ENCODE results near the gene ROCK1. TPM values are rescaled to one million over a fixed set of nuclear protein-coding genes. Genes with fewer than 3 reads are reported as not detected.

ROCK1 gene
- total and polyA plus RNA-seq, 9 of the 15 experiments (the other 6 are each of a cell fraction or from before 2014, with no cell fraction given): 7.4 to 28.6 (median 17.7) TPM

GRCh38 chr18:21049306-21049705 is 62.3 kb downstream of the ROCK1 start:
- WGBS (ENCODE audit: insufficient coverage, low coverage, missing lambda C conversion rate): 53% methylated on average over 1 of the region's 1 CpG
- intact Hi-C loops (cut with micrococcal nuclease) (no loop called here), in situ Hi-C loops (cut with MboI) (no loop called here)
- no peak overlapping the region for H3K9ac ChIP-seq (ENCODE audit: insufficient read depth in 1 of 2, low read depth in 2 of 2, low read length in 2 of 2)
- H3K9me3 ChIP-seq (replicated peaks; ENCODE audit: control insufficient read depth, insufficient read depth, low read depth, low read length): no peaks in the 10 kb centered on the region
- peaks cover 9% of the 10 kb centered on the region; the same call in 1 of the 3 replicates for H3K36me3 ChIP-seq (ENCODE audit: control insufficient read depth, insufficient read depth, low read length)
- no peaks in the 10 kb centered on the region; the same call in 2 of the 3 replicates for H3K79me2 ChIP-seq (ENCODE audit: control insufficient read depth, insufficient read depth, low read length)
- H3K9me1 ChIP-seq (ENCODE audit: control insufficient read depth, insufficient read depth, low read length): no peaks in the 10 kb centered on the region
- FAIRE-seq (no peak), DNase-seq (ENCODE audit: extremely low read depth in 1 of 4, low spot score in 3 of 4) (no peak), ATAC-seq (no peak)
- no peak overlapping the region for H3K4me3 ChIP-seq
- no peaks in the 10 kb centered on the region for H3K4me1 ChIP-seq (replicated peaks in 1 of 2; ENCODE audit: control insufficient read depth in 2 of 2, insufficient read depth in 2 of 2, low read length in 2 of 2)
- H3K27ac ChIP-seq (ENCODE audit: extremely low read depth, low read depth, low read length): no peak overlapping the region
- no peak overlapping the region for H3K4me2 ChIP-seq (ENCODE audit: insufficient read depth, low read length)
- no TSS peak for BruUV-seq (replicated peaks)
- ChIA-PET CTCF (ENCODE audit: low intra/inter-chr PET ratio) (no interaction called here), POLR2A (interaction anchor here (1.3 kb wide), 1 partner anchor 11 kb away, joined by 4 read pairs; no protein-coding TSS in a partner anchor)
- H4K20me1 ChIP-seq (replicated peaks; ENCODE audit: control insufficient read depth, insufficient read depth, low read length): no peaks in the 10 kb centered on the region
- H2AFZ ChIP-seq (ENCODE audit: low read depth, low read length): no peak overlapping the region
- no peaks in the 10 kb centered on the region for H3K27me3 ChIP-seq (ENCODE audit: control insufficient read depth in 2 of 2, insufficient read depth in 2 of 2, low read length in 2 of 2)
- TF ChIP-seq ATF2 (CRISPR knock-in tag; IDR thresholded peaks at IDR 0.05) (no peak), PREB (CRISPR knock-in tag; IDR thresholded peaks at IDR 0.05) (no peak), ZNF766 (CRISPR knock-in tag; conservative IDR thresholded peaks at IDR 0.05) (no peak), DIDO1 (tag; IDR thresholded peaks at IDR 0.05; ENCODE audit: low read depth) (no peak), HMG20A (CRISPR knock-in tag; conservative IDR thresholded peaks at IDR 0.05) (no peak), HLTF (IDR thresholded peaks at IDR 0.05) (no peak), SNRNP70 (optimal IDR thresholded peaks at IDR 0.05; ENCODE audit: low read depth, low read length) (no peak), CHD1 (IDR thresholded peaks at IDR 0.05; ENCODE audit: low read length) (no peak), FOXJ3 (CRISPR knock-in tag; IDR thresholded peaks at IDR 0.05) (no peak), FOXP4 (CRISPR knock-in tag; IDR thresholded peaks at IDR 0.05; ENCODE audit: borderline replicate concordance) (no peak), CXXC5 (CRISPR knock-in tag; IDR thresholded peaks at IDR 0.05) (no peak), STAT5B (CRISPR knock-in tag; IDR thresholded peaks at IDR 0.05) (no peak), MCM2 (IDR thresholded peaks at IDR 0.05; ENCODE audit: low read depth) (no peak), POU5F1 (IDR thresholded peaks at IDR 0.05; ENCODE audit: borderline replicate concordance, low read depth, low read length, partially characterized antibody) (no peak), SIN3A (IDR thresholded peaks at IDR 0.05; ENCODE audit: borderline replicate concordance in 2 of 2, control insufficient read depth in 1 of 2, low read depth in 2 of 2, low read length in 2 of 2) (no peak)
- TF ChIP-seq, protein P1, sequence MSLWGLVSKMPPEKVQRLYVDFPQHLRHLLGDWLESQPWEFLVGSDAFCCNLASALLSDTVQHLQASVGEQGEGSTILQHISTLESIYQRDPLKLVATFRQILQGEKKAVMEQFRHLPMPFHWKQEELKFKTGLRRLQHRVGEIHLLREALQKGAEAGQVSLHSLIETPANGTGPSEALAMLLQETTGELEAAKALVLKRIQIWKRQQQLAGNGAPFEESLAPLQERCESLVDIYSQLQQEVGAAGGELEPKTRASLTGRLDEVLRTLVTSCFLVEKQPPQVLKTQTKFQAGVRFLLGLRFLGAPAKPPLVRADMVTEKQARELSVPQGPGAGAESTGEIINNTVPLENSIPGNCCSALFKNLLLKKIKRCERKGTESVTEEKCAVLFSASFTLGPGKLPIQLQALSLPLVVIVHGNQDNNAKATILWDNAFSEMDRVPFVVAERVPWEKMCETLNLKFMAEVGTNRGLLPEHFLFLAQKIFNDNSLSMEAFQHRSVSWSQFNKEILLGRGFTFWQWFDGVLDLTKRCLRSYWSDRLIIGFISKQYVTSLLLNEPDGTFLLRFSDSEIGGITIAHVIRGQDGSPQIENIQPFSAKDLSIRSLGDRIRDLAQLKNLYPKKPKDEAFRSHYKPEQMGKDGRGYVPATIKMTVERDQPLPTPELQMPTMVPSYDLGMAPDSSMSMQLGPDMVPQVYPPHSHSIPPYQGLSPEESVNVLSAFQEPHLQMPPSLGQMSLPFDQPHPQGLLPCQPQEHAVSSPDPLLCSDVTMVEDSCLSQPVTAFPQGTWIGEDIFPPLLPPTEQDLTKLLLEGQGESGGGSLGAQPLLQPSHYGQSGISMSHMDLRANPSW (CRISPR knock-in tag; IDR thresholded peaks at IDR 0.05): no peak
